ENCODE results near the gene TTC36. TPM values are rescaled to one million over a fixed set of nuclear protein-coding genes. Genes with fewer than 3 reads are reported as not detected.
A peak's percentile ranks its signal among the peaks of the same experiment; 100 is the strongest.
"Not testable (repeated sequence)": the region's sequence is repeated elsewhere in the genome, so short reads cannot be mapped to it uniquely, and the experiment has no call there.

The TTC36 gene, protein sequence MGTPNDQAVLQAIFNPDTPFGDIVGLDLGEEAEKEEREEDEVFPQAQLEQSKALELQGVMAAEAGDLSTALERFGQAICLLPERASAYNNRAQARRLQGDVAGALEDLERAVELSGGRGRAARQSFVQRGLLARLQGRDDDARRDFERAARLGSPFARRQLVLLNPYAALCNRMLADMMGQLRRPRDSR
- under 1 TPM; 0.42 to 0.62 TPM for total RNA-seq

DNA sequence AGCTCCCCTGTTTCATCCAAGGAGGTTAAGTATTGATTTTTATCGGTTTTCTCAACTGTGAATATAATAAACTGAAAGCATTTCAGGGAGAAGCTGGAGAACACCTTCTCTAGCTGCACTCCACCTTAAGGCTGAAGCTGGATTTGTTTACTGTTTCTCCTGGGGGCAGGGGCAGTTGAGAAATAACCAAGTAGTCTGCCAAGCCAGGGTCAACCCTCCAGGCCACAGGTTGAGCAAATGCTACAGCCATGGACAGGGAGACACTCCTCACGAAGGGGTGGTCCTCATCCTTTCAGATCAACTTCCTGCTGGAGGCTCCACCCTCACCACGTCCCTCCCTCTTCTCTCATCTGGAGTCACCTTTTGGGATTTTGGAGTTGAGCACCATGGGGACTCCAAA lies at the start of gene TTC36:
TSS of gene TTC36 (plus strand) at position 366 of the 400 bp plus-strand sequence. CDS start at position 387, 21 bp downstream.
- H3K27me3 Mint-ChIP-seq, result no peaks in the 10 kb centered on the region
- H3K27ac Mint-ChIP-seq, result no peak within 1 kb of the TSS
- no peak for DNase-seq
- H3K4me1 Mint-ChIP-seq, result peaks cover 22% of the 10 kb centered on the region
- H3K4me3 Mint-ChIP-seq, result no peak within 1 kb of the TSS
- peaks cover 4% of the 10 kb centered on the region for H3K36me3 Mint-ChIP-seq
- no peaks in the 10 kb centered on the region for H3K9me3 Mint-ChIP-seq

DNA sequence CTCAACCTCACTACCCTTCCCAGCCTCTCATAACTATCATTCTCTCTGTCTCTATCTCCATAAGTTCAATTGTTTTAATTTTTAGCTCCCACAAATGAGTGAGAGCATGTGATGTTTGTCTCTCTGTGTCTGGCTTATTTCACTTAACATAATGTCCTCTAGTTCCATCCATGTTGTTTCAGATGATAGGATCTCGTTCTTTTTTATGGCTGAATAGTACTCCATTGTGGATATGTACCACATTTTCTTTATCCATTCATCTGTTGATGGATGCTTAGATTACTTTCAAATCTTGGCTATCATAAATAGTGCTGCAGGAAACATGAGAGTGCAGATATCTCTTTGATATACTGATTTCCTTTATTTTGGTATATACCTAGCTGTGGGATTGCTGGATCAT lies 46.0 kb upstream of the TTC36 start:
- DNase-seq, H3K27me3 Mint-ChIP-seq, H3K4me1 Mint-ChIP-seq, H3K27ac Mint-ChIP-seq, H3K9me3 Mint-ChIP-seq, H3K4me3 Mint-ChIP-seq: not testable (repeated sequence)
- peaks cover 31% of the 10 kb centered on the region for H3K36me3 Mint-ChIP-seq

DNA sequence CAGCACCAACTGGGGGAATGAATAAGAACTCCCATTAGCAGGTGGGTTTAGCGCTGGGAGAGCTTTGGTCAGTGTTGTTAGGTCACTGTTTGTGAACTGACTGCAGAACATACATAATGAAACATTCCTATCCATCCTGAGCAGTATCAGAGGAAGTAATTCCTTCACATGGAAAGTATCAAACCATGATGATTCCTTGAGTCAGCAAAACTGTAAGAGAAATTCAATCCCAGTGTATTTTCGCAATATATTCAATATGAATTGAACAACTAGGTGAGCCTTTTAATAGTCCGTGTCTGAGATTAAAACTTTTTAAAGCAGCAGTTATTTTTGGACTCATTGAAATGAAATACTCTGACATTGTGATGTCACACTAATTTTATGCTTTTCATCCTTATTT lies 42.9 kb upstream of the TTC36 start:
- H3K27ac Mint-ChIP-seq, result peak overlapping the region; percentile 44
- no peak overlapping the region for H3K4me3 Mint-ChIP-seq
- peaks cover 20% of the 10 kb centered on the region for H3K36me3 Mint-ChIP-seq
- H3K9me3 Mint-ChIP-seq, result no peaks in the 10 kb centered on the region
- no peak for DNase-seq
- H3K4me1 Mint-ChIP-seq, result no peaks in the 10 kb centered on the region
- H3K27me3 Mint-ChIP-seq, result no peaks in the 10 kb centered on the region

DNA sequence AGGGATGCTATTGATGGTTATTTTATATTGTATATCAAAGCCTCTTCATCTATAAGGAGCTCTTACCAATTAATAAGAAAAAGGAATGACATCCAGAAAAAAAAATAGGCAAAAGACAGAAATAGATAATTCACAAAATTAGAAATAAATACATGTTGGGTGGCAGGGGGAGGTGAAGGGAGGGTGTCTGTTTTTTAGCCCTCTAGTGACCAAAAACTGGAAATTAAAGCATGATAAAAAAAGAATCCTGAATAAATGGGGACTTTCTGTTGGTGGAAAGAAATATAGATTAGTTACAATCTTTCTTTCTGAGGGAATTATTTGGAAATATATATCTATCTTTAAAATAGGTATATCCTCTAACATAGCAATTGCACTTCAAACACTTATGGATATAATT lies 42.0 kb upstream of the TTC36 start:
- H3K4me3 Mint-ChIP-seq, result no peak overlapping the region
- no peak overlapping the region for H3K27ac Mint-ChIP-seq
- DNase-seq, result no peak
- no peaks in the 10 kb centered on the region for H3K9me3 Mint-ChIP-seq
- H3K4me1 Mint-ChIP-seq, result no peaks in the 10 kb centered on the region
- H3K27me3 Mint-ChIP-seq, result no peaks in the 10 kb centered on the region
- peaks cover 16% of the 10 kb centered on the region for H3K36me3 Mint-ChIP-seq

DNA sequence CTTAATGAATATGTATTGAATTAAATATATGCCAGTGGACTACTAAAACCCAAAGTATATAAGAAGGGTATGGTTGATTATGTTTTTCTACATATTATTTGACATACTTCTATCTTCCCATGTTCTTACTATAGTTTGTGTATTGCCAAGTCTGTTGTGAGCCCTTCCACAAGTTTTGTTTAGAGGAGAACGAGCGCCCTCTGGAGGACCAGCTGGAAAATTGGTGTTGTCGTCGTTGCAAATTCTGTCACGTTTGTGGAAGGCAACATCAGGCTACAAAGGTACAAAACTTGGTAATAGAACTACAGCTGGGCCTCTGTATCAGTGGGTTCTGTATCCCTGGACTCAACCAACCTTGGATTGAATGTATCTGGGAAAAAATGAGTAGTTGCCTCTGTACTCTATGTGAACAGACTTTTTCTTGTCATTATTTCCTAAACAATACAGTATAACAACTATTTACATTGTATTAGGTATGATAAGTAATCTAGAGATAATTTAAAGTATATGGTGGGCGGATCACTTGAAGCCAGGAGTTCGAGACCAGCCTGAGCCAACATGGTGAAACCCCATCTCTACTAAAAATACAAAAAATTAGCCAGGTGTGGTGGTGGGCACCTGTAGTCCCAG lies 38.7 kb upstream of the TTC36 start:
- H3K4me3 Mint-ChIP-seq, result no peak overlapping the region
- no peak overlapping the region for H3K27ac Mint-ChIP-seq
- H3K9me3 Mint-ChIP-seq, result no peaks in the 10 kb centered on the region
- H3K27me3 Mint-ChIP-seq, result no peaks in the 10 kb centered on the region
- DNase-seq, result peak; percentile 72
- H3K36me3 Mint-ChIP-seq, result peaks cover 18% of the 10 kb centered on the region
- peaks cover 5% of the 10 kb centered on the region for H3K4me1 Mint-ChIP-seq

DNA sequence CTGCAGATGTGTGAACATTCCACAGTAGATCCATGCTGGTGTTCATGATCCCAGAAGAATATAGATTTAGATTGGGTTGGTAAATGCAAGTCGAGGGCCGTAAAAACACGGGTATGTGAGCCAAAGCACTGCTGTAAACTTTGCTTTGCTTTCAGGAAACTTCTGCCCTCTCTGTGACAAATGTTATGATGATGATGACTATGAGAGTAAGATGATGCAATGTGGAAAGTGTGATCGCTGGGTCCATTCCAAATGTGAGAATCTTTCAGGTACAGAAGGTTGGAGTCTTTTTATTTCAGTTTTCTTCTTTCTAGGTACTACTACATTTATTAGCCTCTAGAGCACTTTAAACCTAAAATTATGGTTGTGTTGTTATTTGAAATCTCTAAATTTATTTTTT lies 36.2 kb upstream of the TTC36 start:
- peaks cover 5% of the 10 kb centered on the region for H3K4me1 Mint-ChIP-seq
- H3K4me3 Mint-ChIP-seq, result no peak overlapping the region
- peak overlapping the region; percentile 88 for H3K27ac Mint-ChIP-seq
- H3K9me3 Mint-ChIP-seq, result no peaks in the 10 kb centered on the region
- H3K27me3 Mint-ChIP-seq, result no peaks in the 10 kb centered on the region
- H3K36me3 Mint-ChIP-seq, result peaks cover 18% of the 10 kb centered on the region
- DNase-seq, result peak; percentile 3

DNA sequence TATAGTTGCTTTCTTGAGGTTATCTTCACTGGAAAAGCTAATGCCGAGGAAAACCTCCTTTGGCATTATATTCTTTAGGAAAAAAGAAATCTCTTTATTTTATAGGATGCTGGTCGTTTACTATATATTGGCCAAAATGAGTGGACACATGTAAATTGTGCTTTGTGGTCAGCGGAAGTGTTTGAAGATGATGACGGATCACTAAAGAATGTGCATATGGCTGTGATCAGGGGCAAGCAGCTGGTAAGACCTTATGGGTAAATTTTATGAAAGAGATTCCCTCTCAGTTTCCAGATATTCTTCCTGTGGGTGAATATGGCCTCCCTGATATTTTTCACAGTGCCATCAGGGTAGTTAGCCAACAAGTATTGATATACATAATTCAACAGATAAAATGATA lies 29.4 kb upstream of the TTC36 start:
- no peak for DNase-seq
- no peak overlapping the region for H3K4me3 Mint-ChIP-seq
- H3K4me1 Mint-ChIP-seq, result peaks cover under 1% of the 10 kb centered on the region
- peak overlapping the region; percentile 22 for H3K27ac Mint-ChIP-seq
- H3K9me3 Mint-ChIP-seq, result no peaks in the 10 kb centered on the region
- H3K27me3 Mint-ChIP-seq, result no peaks in the 10 kb centered on the region
- peaks cover 15% of the 10 kb centered on the region for H3K36me3 Mint-ChIP-seq

DNA sequence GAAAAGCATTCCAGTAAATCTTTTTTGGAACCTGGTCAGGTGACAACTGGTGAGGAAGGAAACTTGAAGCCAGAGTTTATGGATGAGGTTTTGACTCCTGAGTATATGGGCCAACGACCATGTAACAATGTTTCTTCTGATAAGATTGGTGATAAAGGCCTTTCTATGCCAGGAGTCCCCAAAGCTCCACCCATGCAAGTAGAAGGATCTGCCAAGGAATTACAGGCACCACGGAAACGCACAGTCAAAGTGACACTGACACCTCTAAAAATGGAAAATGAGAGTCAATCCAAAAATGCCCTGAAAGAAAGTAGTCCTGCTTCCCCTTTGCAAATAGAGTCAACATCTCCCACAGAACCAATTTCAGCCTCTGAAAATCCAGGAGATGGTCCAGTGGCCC lies 24.1 kb upstream of the TTC36 start:
- H3K36me3 Mint-ChIP-seq, result peaks cover 23% of the 10 kb centered on the region
- no peak for DNase-seq
- no peak overlapping the region for H3K4me3 Mint-ChIP-seq
- peak overlapping the region; percentile 30 for H3K27ac Mint-ChIP-seq
- no peaks in the 10 kb centered on the region for H3K27me3 Mint-ChIP-seq
- H3K4me1 Mint-ChIP-seq, result peaks cover 2% of the 10 kb centered on the region
- no peaks in the 10 kb centered on the region for H3K9me3 Mint-ChIP-seq

DNA sequence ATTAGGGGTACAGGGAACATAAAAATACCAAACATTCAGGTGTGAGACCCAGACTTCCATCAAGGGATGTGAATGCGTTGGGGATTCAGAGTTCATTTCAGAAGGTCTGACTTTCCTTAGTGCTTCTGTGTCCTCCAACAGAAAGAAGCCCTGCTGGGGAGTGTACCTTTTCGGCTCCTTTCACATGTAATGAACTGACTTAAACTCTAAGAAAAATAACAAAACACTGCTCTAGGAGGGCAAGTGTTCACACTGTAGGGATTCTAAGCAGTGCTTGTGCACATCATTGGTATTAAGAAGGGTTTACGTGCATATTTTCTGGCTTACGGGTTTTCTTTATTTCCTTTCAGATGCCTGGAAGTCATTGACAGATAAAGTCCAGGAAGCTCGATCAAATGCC lies 15.7 kb upstream of the TTC36 start:
- no peak overlapping the region for H3K4me3 Mint-ChIP-seq
- no peak for DNase-seq
- no peaks in the 10 kb centered on the region for H3K27me3 Mint-ChIP-seq
- H3K27ac Mint-ChIP-seq, result no peak overlapping the region
- H3K36me3 Mint-ChIP-seq, result peaks cover 11% of the 10 kb centered on the region
- H3K4me1 Mint-ChIP-seq, result peaks cover 4% of the 10 kb centered on the region
- H3K9me3 Mint-ChIP-seq, result no peaks in the 10 kb centered on the region

DNA sequence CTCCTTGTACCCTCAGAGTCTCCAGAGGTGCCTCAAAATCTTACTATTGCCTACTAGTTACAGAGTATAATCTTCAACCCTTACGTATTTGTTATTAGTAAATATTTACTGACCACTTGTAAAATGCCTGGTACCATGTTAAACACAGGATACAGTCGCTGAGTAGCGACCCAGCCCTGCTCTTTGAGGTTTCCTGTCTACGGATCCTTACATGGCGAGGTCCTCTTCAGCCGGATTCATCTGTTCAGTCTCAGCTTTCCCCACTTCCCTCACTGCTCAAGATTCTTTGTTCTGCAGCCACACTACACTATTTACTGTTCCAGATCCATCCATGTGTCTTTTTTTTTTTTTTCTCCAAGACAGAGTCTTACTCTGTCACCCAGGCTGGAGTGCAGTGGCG lies 13.2 kb upstream of the TTC36 start:
- H3K4me1 Mint-ChIP-seq, result peaks cover 4% of the 10 kb centered on the region
- no peaks in the 10 kb centered on the region for H3K9me3 Mint-ChIP-seq
- DNase-seq, result no peak
- H3K4me3 Mint-ChIP-seq, result no peak overlapping the region
- H3K27ac Mint-ChIP-seq, result peak overlapping the region; percentile 27
- H3K36me3 Mint-ChIP-seq, result peaks cover 11% of the 10 kb centered on the region
- no peaks in the 10 kb centered on the region for H3K27me3 Mint-ChIP-seq

DNA sequence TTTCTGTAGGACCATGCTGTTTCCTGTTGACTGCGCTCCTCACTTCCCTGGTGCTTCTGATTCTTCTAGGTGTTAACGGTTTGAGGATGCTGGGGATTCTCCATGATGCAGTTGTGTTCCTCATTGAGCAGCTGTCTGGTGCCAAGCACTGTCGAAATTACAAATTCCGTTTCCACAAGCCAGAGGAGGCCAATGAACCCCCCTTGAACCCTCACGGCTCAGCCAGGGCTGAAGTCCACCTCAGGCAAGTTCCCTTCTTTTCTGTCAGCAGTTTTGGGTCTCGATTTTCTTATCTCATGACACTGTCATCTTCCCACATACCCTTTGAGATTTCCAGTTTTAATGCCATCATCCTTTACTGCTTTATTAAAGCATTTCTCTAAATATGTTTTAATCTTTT lies 7.7 kb upstream of the TTC36 start:
- no peak for DNase-seq
- Mint-ChIP-seq H3K36me3 (peaks cover 13% of the 10 kb centered on the region), H3K4me1 (no peaks in the 10 kb centered on the region), H3K27ac (peak overlapping the region; percentile 32), H3K4me3 (no peak overlapping the region), H3K9me3 (no peaks in the 10 kb centered on the region), H3K27me3 (no peaks in the 10 kb centered on the region)

DNA sequence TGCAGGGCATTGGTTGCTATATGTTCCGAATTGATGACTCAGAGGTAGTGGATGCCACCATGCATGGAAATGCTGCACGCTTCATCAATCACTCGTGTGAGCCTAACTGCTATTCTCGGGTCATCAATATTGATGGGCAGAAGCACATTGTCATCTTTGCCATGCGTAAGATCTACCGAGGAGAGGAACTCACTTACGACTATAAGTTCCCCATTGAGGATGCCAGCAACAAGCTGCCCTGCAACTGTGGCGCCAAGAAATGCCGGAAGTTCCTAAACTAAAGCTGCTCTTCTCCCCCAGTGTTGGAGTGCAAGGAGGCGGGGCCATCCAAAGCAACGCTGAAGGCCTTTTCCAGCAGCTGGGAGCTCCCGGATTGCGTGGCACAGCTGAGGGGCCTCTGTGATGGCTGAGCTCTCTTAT lies 5.4 kb upstream of the TTC36 start:
- no peak for DNase-seq
- H3K9me3 Mint-ChIP-seq, result no peaks in the 10 kb centered on the region
- H3K4me1 Mint-ChIP-seq, result peaks cover 2% of the 10 kb centered on the region
- H3K36me3 Mint-ChIP-seq, result peaks cover 11% of the 10 kb centered on the region
- H3K27me3 Mint-ChIP-seq, result no peaks in the 10 kb centered on the region
- no peak overlapping the region for H3K4me3 Mint-ChIP-seq
- no peak overlapping the region for H3K27ac Mint-ChIP-seq

DNA sequence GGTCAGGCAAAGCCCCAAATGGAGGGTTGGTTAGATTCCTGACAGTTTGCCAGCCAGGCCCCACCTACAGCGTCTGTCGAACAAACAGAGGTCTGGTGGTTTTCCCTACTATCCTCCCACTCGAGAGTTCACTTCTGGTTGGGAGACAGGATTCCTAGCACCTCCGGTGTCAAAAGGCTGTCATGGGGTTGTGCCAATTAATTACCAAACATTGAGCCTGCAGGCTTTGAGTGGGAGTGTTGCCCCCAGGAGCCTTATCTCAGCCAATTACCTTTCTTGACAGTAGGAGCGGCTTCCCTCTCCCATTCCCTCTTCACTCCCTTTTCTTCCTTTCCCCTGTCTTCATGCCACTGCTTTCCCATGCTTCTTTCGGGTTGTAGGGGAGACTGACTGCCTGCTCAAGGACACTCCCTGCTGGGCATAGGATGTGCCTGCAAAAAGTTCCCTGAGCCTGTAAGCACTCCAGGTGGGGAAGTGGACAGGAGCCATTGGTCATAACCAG lies 4.7 kb upstream of the TTC36 start:
- no peak overlapping the region for H3K27ac Mint-ChIP-seq
- peaks cover 11% of the 10 kb centered on the region for H3K36me3 Mint-ChIP-seq
- H3K4me1 Mint-ChIP-seq, result peaks cover 6% of the 10 kb centered on the region
- no peaks in the 10 kb centered on the region for H3K27me3 Mint-ChIP-seq
- H3K9me3 Mint-ChIP-seq, result no peaks in the 10 kb centered on the region
- no peak overlapping the region for H3K4me3 Mint-ChIP-seq
- DNase-seq, result no peak

DNA sequence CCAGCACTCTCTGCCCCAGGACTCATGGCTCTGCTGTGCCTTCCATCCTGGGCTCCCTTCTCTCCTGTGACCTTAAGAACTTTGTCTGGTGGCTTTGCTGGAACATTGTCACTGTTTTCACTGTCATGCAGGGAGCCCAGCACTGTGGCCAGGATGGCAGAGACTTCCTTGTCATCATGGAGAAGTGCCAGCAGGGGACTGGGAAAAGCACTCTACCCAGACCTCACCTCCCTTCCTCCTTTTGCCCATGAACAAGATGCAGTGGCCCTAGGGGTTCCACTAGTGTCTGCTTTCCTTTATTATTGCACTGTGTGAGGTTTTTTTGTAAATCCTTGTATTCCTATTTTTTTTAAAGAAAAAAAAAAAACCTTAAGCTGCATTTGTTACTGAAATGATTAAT lies 2.9 kb upstream of the TTC36 start:
- Mint-ChIP-seq H3K27me3 (no peaks in the 10 kb centered on the region), H3K36me3 (peaks cover 11% of the 10 kb centered on the region), H3K27ac (no peak overlapping the region), H3K4me1 (peaks cover 11% of the 10 kb centered on the region), H3K9me3 (no peaks in the 10 kb centered on the region), H3K4me3 (no peak overlapping the region)
- no peak for DNase-seq

DNA sequence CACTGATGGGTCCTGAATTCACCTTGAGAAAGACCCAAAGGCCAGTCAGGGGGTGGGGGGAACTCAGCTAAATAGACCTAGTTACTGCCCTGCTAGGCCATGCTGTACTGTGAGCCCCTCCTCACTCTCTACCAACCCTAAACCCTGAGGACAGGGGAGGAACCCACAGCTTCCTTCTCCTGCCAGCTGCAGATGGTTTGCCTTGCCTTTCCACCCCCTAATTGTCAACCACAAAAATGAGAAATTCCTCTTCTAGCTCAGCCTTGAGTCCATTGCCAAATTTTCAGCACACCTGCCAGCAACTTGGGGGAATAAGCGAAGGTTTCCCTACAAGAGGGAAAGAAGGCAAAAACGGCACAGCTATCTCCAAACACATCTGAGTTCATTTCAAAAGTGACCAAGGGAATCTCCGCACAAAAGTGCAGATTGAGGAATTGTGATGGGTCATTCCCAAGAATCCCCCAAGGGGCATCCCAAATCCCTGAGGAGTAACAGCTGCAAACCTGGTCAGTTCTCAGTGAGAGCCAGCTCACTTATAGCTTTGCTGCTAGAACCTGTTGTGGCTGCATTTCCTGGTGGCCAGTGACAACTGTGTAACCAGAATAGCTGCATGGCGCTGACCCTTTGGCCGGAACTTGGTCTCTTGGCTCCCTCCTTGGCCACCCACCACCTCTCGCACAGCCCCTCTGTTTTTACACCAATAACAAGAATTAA lies 2.4 kb upstream of the TTC36 start:
- peaks cover 5% of the 10 kb centered on the region for H3K36me3 Mint-ChIP-seq
- H3K9me3 Mint-ChIP-seq, result no peaks in the 10 kb centered on the region
- no peak for DNase-seq
- no peak overlapping the region for H3K4me3 Mint-ChIP-seq
- H3K27ac Mint-ChIP-seq, result no peak overlapping the region
- peaks cover 17% of the 10 kb centered on the region for H3K4me1 Mint-ChIP-seq
- no peaks in the 10 kb centered on the region for H3K27me3 Mint-ChIP-seq

Measured in activated naive CD8-positive, alpha-beta T cell treated with anti-CD3 and anti-CD28 coated beads for 36 hours (primary cell).